Retina (tissue), 1 donor: ENCODE measurements around the gene SLC66A1.
A peak's percentile ranks its signal among the peaks of the same experiment; 100 is the strongest.
"Not testable (repeated sequence)": the region's sequence is repeated elsewhere in the genome, so short reads cannot be mapped to it uniquely, and the experiment has no call there.

ENCODE experiments used
- DNase-seq: peaks from one replicate; pipeline ENCODE4 v3.0.0-alpha.2; 2016

The SLC66A1 gene

GRCh38 chr1:19311931-19312781 is at the start of gene SLC66A1, which contains the start of gene AKR7A2:
Gene SLC66A1, plus strand, starts transcription at chr1:19312326. Its CDS starts 5,352 bp downstream, at chr1:19317678.
Gene AKR7A2, minus strand, starts transcription at chr1:19312144. Its CDS starts 20 bp downstream, at chr1:19312124.
- peak; percentile 92 for DNase-seq

- no peak for DNase-seq
Observed at GRCh38 chr1:19262744-19263143, 49.4 kb upstream of the SLC66A1 start.

GRCh38 chr1:19268445-19268844 is 43.7 kb upstream of the SLC66A1 start:
- DNase-seq, result no peak

GRCh38 chr1:19269427-19270342 is 42.4 kb upstream of the SLC66A1 start:
- DNase-seq, result not testable (repeated sequence)

- not testable (repeated sequence) for DNase-seq
Observed at GRCh38 chr1:19270343-19270730, 41.8 kb upstream of the SLC66A1 start.

GRCh38 chr1:19272064-19272463 is 40.1 kb upstream of the SLC66A1 start:
- no peak for DNase-seq

GRCh38 chr1:19273106-19273843 is 38.9 kb upstream of the SLC66A1 start:
- DNase-seq, result no peak

- peak; percentile 21 for DNase-seq
Observed at GRCh38 chr1:19273844-19274531, 38.1 kb upstream of the SLC66A1 start.

GRCh38 chr1:19274636-19275035 is 37.5 kb upstream of the SLC66A1 start:
- no peak for DNase-seq

GRCh38 chr1:19283891-19284290 is 28.2 kb upstream of the SLC66A1 start:
- DNase-seq, result no peak

GRCh38 chr1:19284881-19285280 is 27.2 kb upstream of the SLC66A1 start:
- no peak for DNase-seq

GRCh38 chr1:19285366-19285765 is 26.8 kb upstream of the SLC66A1 start:
- DNase-seq, result not testable (repeated sequence)

GRCh38 chr1:19285807-19286206 is 26.3 kb upstream of the SLC66A1 start:
- not testable (repeated sequence) for DNase-seq

- no peak for DNase-seq
Observed at GRCh38 chr1:19287436-19288185, 24.5 kb upstream of the SLC66A1 start.

GRCh38 chr1:19288324-19289241 is 23.5 kb upstream of the SLC66A1 start, which contains the start of gene AKR7A3:
Gene AKR7A3, minus strand, starts transcription at chr1:19288770. Its CDS starts 61 bp downstream, at chr1:19288709.
- DNase-seq, result peak; percentile 78

GRCh38 chr1:19289244-19289643 is 22.9 kb upstream of the SLC66A1 start:
- DNase-seq, result no peak

GRCh38 chr1:19294638-19295037 is 17.5 kb upstream of the SLC66A1 start:
- DNase-seq, result no peak

GRCh38 chr1:19300211-19300610 is 11.9 kb upstream of the SLC66A1 start:
- no peak for DNase-seq

GRCh38 chr1:19304081-19304480 is 8.0 kb upstream of the SLC66A1 start:
- not testable (repeated sequence) for DNase-seq

- DNase-seq, result no peak
Observed at GRCh38 chr1:19305880-19306279, 6.2 kb upstream of the SLC66A1 start.
